Stimulated activated naive B cell treated with anti-CD40 and anti-IgM and Interleukin-4, amounts not matched to agents 10 μg/mL and 1 μg/mL and 100 μg/mL, for 72 hours (primary cell): ENCODE data around the gene MYLK.

Experiments used
- ATAC-seq, 2 donors: fragments of 150-1000 bp; cut with Tn5 transposase; replicated peaks; 2 replicates each; pipeline ENCODE4 v1.10.0; 2021; ENCODE audit warnings: moderate library complexity in 1 of 2
- DNase-seq: peaks from one replicate; pipeline ENCODE4 v3.0.0; 2021
- H3K27ac Mint-ChIP-seq: one replicate; pipeline ENCODE4 v1.8.0; 2022; ENCODE audit warnings: mild to moderate bottlenecking, mixed read lengths
- H3K27me3 Mint-ChIP-seq, 2 donors: one replicate each; pipeline ENCODE4 v1.8.0; 2022; ENCODE audit warnings: mixed read lengths in 2 of 2
- H3K36me3 Mint-ChIP-seq, 2 donors: one replicate each; pipeline ENCODE4 v1.8.0; 2022; ENCODE audit warnings: mixed read lengths in 2 of 2, mild to moderate bottlenecking in 1 of 2
- H3K4me1 Mint-ChIP-seq, 2 donors: one replicate each; pipeline ENCODE4 v1.8.0; 2022; ENCODE audit warnings: mixed read lengths in 2 of 2, mild to moderate bottlenecking in 1 of 2
- H3K4me3 Mint-ChIP-seq, 2 donors: one replicate each; pipeline ENCODE4 v1.8.0; 2022; ENCODE audit warnings: mild to moderate bottlenecking in 2 of 2, mixed read lengths in 2 of 2, moderate library complexity in 1 of 2
- H3K9me3 Mint-ChIP-seq, 2 donors: one replicate each; pipeline ENCODE4 v1.8.0; 2022; ENCODE audit warnings: mixed read lengths in 2 of 2, mild to moderate bottlenecking in 1 of 2

The MYLK gene

GRCh38 chr3:123692041-123692440 lies 192.1 kb downstream of the MYLK start:
- ATAC-seq (no peak), DNase-seq (no peak)
- H3K4me3 Mint-ChIP-seq = no peak overlapping the region
- H3K36me3 Mint-ChIP-seq = no peaks in the 10 kb centered on the region
- H3K4me1 Mint-ChIP-seq = peaks cover 16 to 19% of the 10 kb centered on the region in 2 donors
- H3K27me3 Mint-ChIP-seq = no peaks in the 10 kb centered on the region
- no peak overlapping the region for H3K27ac Mint-ChIP-seq
- H3K9me3 Mint-ChIP-seq = no peaks in the 10 kb centered on the region

- H3K27me3 Mint-ChIP-seq = no peaks in the 10 kb centered on the region
- H3K36me3 Mint-ChIP-seq = no peaks in the 10 kb centered on the region
- no peak overlapping the region for H3K27ac Mint-ChIP-seq
- H3K9me3 Mint-ChIP-seq = no peaks in the 10 kb centered on the region
- no peak overlapping the region for H3K4me3 Mint-ChIP-seq
- no peak for ATAC-seq
- peaks cover 0 to 5% of the 10 kb centered on the region in 2 donors for H3K4me1 Mint-ChIP-seq
- no peak for DNase-seq
These were observed 194.3 kb downstream of the MYLK start for GRCh38 chr3:123689831-123690230.

- ATAC-seq (peak; percentile 44 to 54), DNase-seq (no peak)
- H3K4me1 Mint-ChIP-seq = peaks cover 0 to 5% of the 10 kb centered on the region in 2 donors
- H3K27me3 Mint-ChIP-seq = no peaks in the 10 kb centered on the region
- H3K36me3 Mint-ChIP-seq = no peaks in the 10 kb centered on the region
- H3K9me3 Mint-ChIP-seq = no peaks in the 10 kb centered on the region
- H3K27ac Mint-ChIP-seq = no peak overlapping the region
- no peak overlapping the region for H3K4me3 Mint-ChIP-seq
These were observed 195.8 kb downstream of the MYLK start for GRCh38 chr3:123688241-123688747.

GRCh38 chr3:123687286-123687685 lies 196.8 kb downstream of the MYLK start:
- DNase-seq (no peak), ATAC-seq (no peak)
- no peak overlapping the region for H3K4me3 Mint-ChIP-seq

GRCh38 chr3:123686251-123686650 lies 197.9 kb downstream of the MYLK start:
- H3K36me3 Mint-ChIP-seq = no peaks in the 10 kb centered on the region
- no peak overlapping the region for H3K4me3 Mint-ChIP-seq
- no peak overlapping the region for H3K27ac Mint-ChIP-seq
- no peak for ATAC-seq
- H3K9me3 Mint-ChIP-seq = no peaks in the 10 kb centered on the region
- H3K27me3 Mint-ChIP-seq = no peaks in the 10 kb centered on the region
- DNase-seq = no peak
- H3K4me1 Mint-ChIP-seq = peaks cover 0 to 5% of the 10 kb centered on the region in 2 donors

More at GRCh38 chr3:123687286-123687685, 196.8 kb downstream of the MYLK start:
- Mint-ChIP-seq H3K4me1 (peaks cover 0 to 5% of the 10 kb centered on the region in 2 donors), H3K36me3 (no peaks in the 10 kb centered on the region), H3K9me3 (no peaks in the 10 kb centered on the region), H3K27ac (no peak overlapping the region), H3K27me3 (no peaks in the 10 kb centered on the region)

- no peak for ATAC-seq
- no peaks in the 10 kb centered on the region for H3K36me3 Mint-ChIP-seq
- peaks cover 0 to 5% of the 10 kb centered on the region in 2 donors for H3K4me1 Mint-ChIP-seq
- H3K4me3 Mint-ChIP-seq = no peak overlapping the region
- no peak overlapping the region for H3K27ac Mint-ChIP-seq
- no peaks in the 10 kb centered on the region for H3K27me3 Mint-ChIP-seq
- no peaks in the 10 kb centered on the region for H3K9me3 Mint-ChIP-seq
- no peak for DNase-seq
These were observed 198.4 kb downstream of the MYLK start for GRCh38 chr3:123685780-123686179.

GRCh38 chr3:123684636-123685035 lies 199.5 kb downstream of the MYLK start:
- Mint-ChIP-seq H3K4me1 (peaks cover 0 to 5% of the 10 kb centered on the region in 2 donors), H3K36me3 (no peaks in the 10 kb centered on the region), H3K9me3 (no peaks in the 10 kb centered on the region), H3K27me3 (no peaks in the 10 kb centered on the region), H3K4me3 (no peak overlapping the region), H3K27ac (no peak overlapping the region)
- ATAC-seq (no peak), DNase-seq (no peak)

GRCh38 chr3:123684209-123684608 lies 199.9 kb downstream of the MYLK start:
- no peaks in the 10 kb centered on the region for H3K36me3 Mint-ChIP-seq
- ATAC-seq (no peak), DNase-seq (no peak)
- no peaks in the 10 kb centered on the region for H3K9me3 Mint-ChIP-seq
- no peaks in the 10 kb centered on the region for H3K27me3 Mint-ChIP-seq
- no peak overlapping the region for H3K4me3 Mint-ChIP-seq
- H3K4me1 Mint-ChIP-seq = peaks cover 0 to 5% of the 10 kb centered on the region in 2 donors
- H3K27ac Mint-ChIP-seq = no peak overlapping the region

GRCh38 chr3:123683505-123684154 lies 200.5 kb downstream of the MYLK start:
- no peak for ATAC-seq
- DNase-seq = no peak
- Mint-ChIP-seq H3K36me3 (no peaks in the 10 kb centered on the region), H3K27ac (no peak overlapping the region), H3K27me3 (no peaks in the 10 kb centered on the region), H3K4me3 (no peak overlapping the region), H3K4me1 (peaks cover 0 to 5% of the 10 kb centered on the region in 2 donors), H3K9me3 (no peaks in the 10 kb centered on the region)

- H3K27ac Mint-ChIP-seq = no peak overlapping the region
These were observed 201.2 kb downstream of the MYLK start for GRCh38 chr3:123682781-123683504.

GRCh38 chr3:123682302-123682701 lies 201.8 kb downstream of the MYLK start:
- Mint-ChIP-seq H3K36me3 (no peaks in the 10 kb centered on the region), H3K27ac (no peak overlapping the region), H3K4me3 (no peak overlapping the region), H3K9me3 (no peaks in the 10 kb centered on the region), H3K27me3 (no peaks in the 10 kb centered on the region), H3K4me1 (no peaks in the 10 kb centered on the region)
- DNase-seq (no peak), ATAC-seq (no peak)

More at GRCh38 chr3:123682781-123683504, 201.2 kb downstream of the MYLK start:
- no peaks in the 10 kb centered on the region for H3K27me3 Mint-ChIP-seq
- ATAC-seq (no peak), DNase-seq (no peak)
- H3K4me1 Mint-ChIP-seq = peaks cover 0 to under 1% of the 10 kb centered on the region in 2 donors
- H3K9me3 Mint-ChIP-seq = no peaks in the 10 kb centered on the region
- no peaks in the 10 kb centered on the region for H3K36me3 Mint-ChIP-seq
- no peak overlapping the region for H3K4me3 Mint-ChIP-seq

- H3K9me3 Mint-ChIP-seq = no peaks in the 10 kb centered on the region
- no peak overlapping the region for H3K4me3 Mint-ChIP-seq
- no peak for DNase-seq
- H3K27ac Mint-ChIP-seq = no peak overlapping the region
- no peak for ATAC-seq
- no peaks in the 10 kb centered on the region for H3K4me1 Mint-ChIP-seq
- no peaks in the 10 kb centered on the region for H3K27me3 Mint-ChIP-seq
- H3K36me3 Mint-ChIP-seq = no peaks in the 10 kb centered on the region
These were observed 204.3 kb downstream of the MYLK start for GRCh38 chr3:123679712-123680386.

- no peaks in the 10 kb centered on the region for H3K9me3 Mint-ChIP-seq
- no peaks in the 10 kb centered on the region for H3K4me1 Mint-ChIP-seq
- ATAC-seq (no peak), DNase-seq (no peak)
- H3K27me3 Mint-ChIP-seq = peaks cover 0 to 9% of the 10 kb centered on the region in 2 donors
- H3K36me3 Mint-ChIP-seq = no peaks in the 10 kb centered on the region
- H3K4me3 Mint-ChIP-seq = no peak overlapping the region
- H3K27ac Mint-ChIP-seq = no peak overlapping the region
These were observed 206.0 kb downstream of the MYLK start for GRCh38 chr3:123678108-123678511.

GRCh38 chr3:123672429-123673146 lies 211.5 kb downstream of the MYLK start:
- peaks cover 9 to 10% of the 10 kb centered on the region in 2 donors for H3K27me3 Mint-ChIP-seq
- ATAC-seq (no peak), DNase-seq (no peak)
- no peak overlapping the region for H3K4me3 Mint-ChIP-seq
- no peaks in the 10 kb centered on the region for H3K9me3 Mint-ChIP-seq
- H3K27ac Mint-ChIP-seq = no peak overlapping the region
- no peaks in the 10 kb centered on the region for H3K36me3 Mint-ChIP-seq
- peaks cover 12 to 16% of the 10 kb centered on the region in 2 donors for H3K4me1 Mint-ChIP-seq
